ENCODE results near the gene PNMA6E. TPM values are rescaled to one million over a fixed set of nuclear protein-coding genes. Genes with fewer than 3 reads are reported as not detected.

PNMA6E gene
- total and polyA plus RNA-seq, 2 experiments from 2014 or later: not detected

- no peak for TF ChIP-seq ZNF462 (CRISPR knock-in tag; IDR thresholded peaks at IDR 0.05)
- no peak for TF ChIP-seq CTCF (conservative IDR thresholded peaks at IDR 0.05; ENCODE audit: low read depth in 2 of 2)
- TF ChIP-seq EZH2 (IDR thresholded peaks at IDR 0.05; ENCODE audit: low read depth, unreplicated experiment): no peak
- TF ChIP-seq ZNF114 (CRISPR knock-in tag; IDR thresholded peaks at IDR 0.05): no peak
- TF ChIP-seq POLR2AphosphoS5 (IDR thresholded peaks at IDR 0.05; ENCODE audit: low read depth): no peak
- TF ChIP-seq, protein P1, sequence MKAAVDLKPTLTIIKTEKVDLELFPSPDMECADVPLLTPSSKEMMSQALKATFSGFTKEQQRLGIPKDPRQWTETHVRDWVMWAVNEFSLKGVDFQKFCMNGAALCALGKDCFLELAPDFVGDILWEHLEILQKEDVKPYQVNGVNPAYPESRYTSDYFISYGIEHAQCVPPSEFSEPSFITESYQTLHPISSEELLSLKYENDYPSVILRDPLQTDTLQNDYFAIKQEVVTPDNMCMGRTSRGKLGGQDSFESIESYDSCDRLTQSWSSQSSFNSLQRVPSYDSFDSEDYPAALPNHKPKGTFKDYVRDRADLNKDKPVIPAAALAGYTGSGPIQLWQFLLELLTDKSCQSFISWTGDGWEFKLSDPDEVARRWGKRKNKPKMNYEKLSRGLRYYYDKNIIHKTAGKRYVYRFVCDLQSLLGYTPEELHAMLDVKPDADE (IDR thresholded peaks at IDR 0.05): no peak
- no peak for TF ChIP-seq STAT1 (IDR thresholded peaks at IDR 0.05; ENCODE audit: unreplicated experiment)
Observed at GRCh38 chrX:153408221-153408721, 7.1 kb upstream of the PNMA6E start (continued).
